GM04504 (cell line): ENCODE data around the gene MISFA.
"Not testable (repeated sequence)": the region's sequence is repeated elsewhere in the genome, so short reads cannot be mapped to it uniquely, and the experiment has no call there.

ENCODE experiments used
- DNase-seq: peaks from one replicate; pipeline ENCODE4 v3.0.0-alpha.2; 2012; ENCODE audit warnings: low read depth

The MISFA gene

GRCh38 chr11:18599739-18600230 is at the start of gene MISFA:
MISFA (plus strand) TSS chr11:18599789; CDS start chr11:18599929, 140 bp downstream.
- no peak for DNase-seq

GRCh38 chr11:18563090-18563730 is 36.4 kb upstream of the MISFA start:
- no peak for DNase-seq

GRCh38 chr11:18564149-18564548 is 35.4 kb upstream of the MISFA start:
- DNase-seq: no peak

GRCh38 chr11:18566406-18566805 is 33.2 kb upstream of the MISFA start:
- DNase-seq: no peak

GRCh38 chr11:18567081-18567480 is 32.5 kb upstream of the MISFA start:
- DNase-seq: no peak

- no peak for DNase-seq
These were observed 24.2 kb upstream of the MISFA start for GRCh38 chr11:18575361-18575760.

GRCh38 chr11:18578975-18579598 is 20.5 kb upstream of the MISFA start:
- no peak for DNase-seq

- DNase-seq: no peak
These were observed 19.3 kb upstream of the MISFA start for GRCh38 chr11:18580113-18580766.

GRCh38 chr11:18581825-18582224 is 17.8 kb upstream of the MISFA start:
- DNase-seq: no peak

GRCh38 chr11:18588297-18589252 is 11.0 kb upstream of the MISFA start, which contains the start of gene UEVLD:
UEVLD (minus strand) TSS chr11:18588734; CDS start chr11:18588654, 80 bp downstream.
- DNase-seq: peak; percentile 73

GRCh38 chr11:18590571-18590970 is 9.0 kb upstream of the MISFA start:
- DNase-seq: no peak

GRCh38 chr11:18594088-18594487 is 5.5 kb upstream of the MISFA start:
- DNase-seq: not testable (repeated sequence)

GRCh38 chr11:18594999-18595749 is 4.4 kb upstream of the MISFA start:
- DNase-seq: no peak

GRCh38 chr11:18600915-18601569 is 1.5 kb downstream of the MISFA start:
- DNase-seq: no peak

- DNase-seq: no peak
These were observed 8.8 kb downstream of the MISFA start for GRCh38 chr11:18608376-18608775.

- no peak for DNase-seq
These were observed 11.6 kb downstream of the MISFA start for GRCh38 chr11:18611196-18611595.

- no peak for DNase-seq
These were observed 12.8 kb downstream of the MISFA start for GRCh38 chr11:18612394-18612793.

GRCh38 chr11:18614667-18615066 is 15.1 kb downstream of the MISFA start:
- DNase-seq: no peak

- no peak for DNase-seq
These were observed 16.2 kb downstream of the MISFA start for GRCh38 chr11:18615628-18616392.
